Peyer's patch (tissue), 4 donors: ENCODE measurements around the gene MESP2. TPM values are rescaled to one million over a fixed set of nuclear protein-coding genes. Genes with fewer than 3 reads are reported as not detected.

Experiments used
- DNase-seq, 3 donors: peaks; one replicate each; pipeline ENCODE4 v3.0.0-alpha.2; 2017 to 2019
- H3K27ac ChIP-seq, 4 donors: fragments of 200-600 bp; sonication (generic); one replicate each; pipeline ENCODE4 v1.5.1; 2016 to 2019
- H3K27me3 ChIP-seq, 2 donors: fragments of 200-600 bp; sonication (generic); one replicate each; pipeline ENCODE4 v1.5.1; 2019
- H3K36me3 ChIP-seq, 3 donors: fragments of 200-600 bp; sonication (generic); one replicate each; pipeline ENCODE4 v1.5.1; 2016 to 2019
- H3K4me1 ChIP-seq, 4 donors: fragments of 200-600 bp; sonication (generic); one replicate each; pipeline ENCODE4 v1.5.1; 2016 to 2019
- H3K4me3 ChIP-seq, 4 donors: fragments of 200-600 bp; sonication (generic); 1 replicate in 3 of 4; 2 replicates in 1 of 4; pipeline ENCODE4 v1.5.1; 2016 to 2019; ENCODE audit warnings: mild to moderate bottlenecking in 1 of 4
- H3K9me3 ChIP-seq, 4 donors: fragments of 200-600 bp; sonication (generic); one replicate each; pipeline ENCODE4 v1.5.1; 2016 to 2019; ENCODE audit warnings: mild to moderate bottlenecking in 1 of 4
- POLR2A ChIP-seq, 2 donors: fragments of 450-650 bp; IDR thresholded peaks; one replicate each; pipeline ENCODE4 v1.5.1; 2017; ENCODE audit warnings: antibody characterized with exemption in 2 of 2, mild to moderate bottlenecking in 2 of 2, moderate library complexity in 2 of 2
- total RNA-seq, 4 donors: library from RNA; depleted of rRNA; stranded (reverse); fragments of >200 nt; gene quantifications; one replicate each; pipeline ENCODE4 v1.1.0, GENCODE V29; 2016
- TF ChIP-seq, protein P1 (sequence below), 6 experiments: fragments of 450-650 bp in 4 of 6; fragments of 200-600 bp in 2 of 6; sonication (generic) in 1 of 6; IDR thresholded peaks; one replicate each; pipeline ENCODE4 v1.5.1; 2017 to 2019; ENCODE audit warnings: antibody characterized with exemption in 6 of 6, mild to moderate bottlenecking in 3 of 6, moderate library complexity in 1 of 6

Gene MESP2
- total RNA-seq, 4 donors from 2014 or later, result not detected

DNA sequence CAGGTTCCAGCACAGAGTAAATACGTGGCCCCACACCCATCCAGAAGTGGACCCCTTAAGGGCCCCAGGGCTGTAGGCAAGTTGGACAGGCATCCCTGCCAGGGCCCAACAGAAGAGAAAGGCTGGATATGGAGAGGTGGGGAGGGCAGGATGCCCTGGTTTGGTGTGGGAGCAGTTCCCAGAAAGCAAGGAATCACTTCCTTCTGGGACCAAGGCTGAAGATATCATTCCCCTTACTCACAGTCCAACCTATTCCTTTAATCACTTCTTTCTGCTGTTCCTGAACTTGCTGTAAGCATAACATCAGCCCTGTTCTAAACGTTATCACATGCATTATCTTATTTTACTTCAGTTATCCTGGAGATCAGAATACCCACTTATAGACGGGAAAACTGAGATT, 6.1 kb upstream of the MESP2 start:
- H3K27me3 ChIP-seq, result no peaks in the 10 kb centered on the region
- no peaks in the 10 kb centered on the region for H3K9me3 ChIP-seq
- no peak overlapping the region for H3K27ac ChIP-seq
- TF ChIP-seq, protein P1, sequence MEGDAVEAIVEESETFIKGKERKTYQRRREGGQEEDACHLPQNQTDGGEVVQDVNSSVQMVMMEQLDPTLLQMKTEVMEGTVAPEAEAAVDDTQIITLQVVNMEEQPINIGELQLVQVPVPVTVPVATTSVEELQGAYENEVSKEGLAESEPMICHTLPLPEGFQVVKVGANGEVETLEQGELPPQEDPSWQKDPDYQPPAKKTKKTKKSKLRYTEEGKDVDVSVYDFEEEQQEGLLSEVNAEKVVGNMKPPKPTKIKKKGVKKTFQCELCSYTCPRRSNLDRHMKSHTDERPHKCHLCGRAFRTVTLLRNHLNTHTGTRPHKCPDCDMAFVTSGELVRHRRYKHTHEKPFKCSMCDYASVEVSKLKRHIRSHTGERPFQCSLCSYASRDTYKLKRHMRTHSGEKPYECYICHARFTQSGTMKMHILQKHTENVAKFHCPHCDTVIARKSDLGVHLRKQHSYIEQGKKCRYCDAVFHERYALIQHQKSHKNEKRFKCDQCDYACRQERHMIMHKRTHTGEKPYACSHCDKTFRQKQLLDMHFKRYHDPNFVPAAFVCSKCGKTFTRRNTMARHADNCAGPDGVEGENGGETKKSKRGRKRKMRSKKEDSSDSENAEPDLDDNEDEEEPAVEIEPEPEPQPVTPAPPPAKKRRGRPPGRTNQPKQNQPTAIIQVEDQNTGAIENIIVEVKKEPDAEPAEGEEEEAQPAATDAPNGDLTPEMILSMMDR (IDR thresholded peaks at IDR 0.05), result no peak
- no peak for TF ChIP-seq POLR2A (IDR thresholded peaks at IDR 0.05)
- no peak overlapping the region for H3K4me3 ChIP-seq
- H3K4me1 ChIP-seq, result peaks cover 0 to 11% (median 2%) of the 10 kb centered on the region in 4 donors
- DNase-seq, result no peak
- no peaks in the 10 kb centered on the region for H3K36me3 ChIP-seq

GRCh38 chr15:89772932-89773583, 3.1 kb upstream of the MESP2 start:
- Histone ChIP-seq H3K4me3 (no peak overlapping the region), H3K9me3 (no peaks in the 10 kb centered on the region), H3K27me3 (no peaks in the 10 kb centered on the region), H3K4me1 (peaks cover 0 to 16% (median 7%) of the 10 kb centered on the region in 4 donors), H3K36me3 (no peaks in the 10 kb centered on the region), H3K27ac (no peak overlapping the region)
- DNase-seq, result no peak
- TF ChIP-seq POLR2A (IDR thresholded peaks at IDR 0.05), result no peak
- TF ChIP-seq, protein P1 (IDR thresholded peaks at IDR 0.05), result peak in 4 of 6 experiments; percentile 11 to 53 (median 50)

GRCh38 chr15:89774492-89774891, 1.6 kb upstream of the MESP2 start:
- Histone ChIP-seq H3K27me3 (no peaks in the 10 kb centered on the region), H3K27ac (no peak overlapping the region), H3K36me3 (no peaks in the 10 kb centered on the region), H3K4me1 (peaks cover 0 to 13% (median 7%) of the 10 kb centered on the region in 4 donors), H3K9me3 (no peaks in the 10 kb centered on the region), H3K4me3 (no peak overlapping the region)
- no peak for TF ChIP-seq POLR2A (IDR thresholded peaks at IDR 0.05)
- TF ChIP-seq, protein P1 (IDR thresholded peaks at IDR 0.05), result no peak
- DNase-seq, result no peak

DNA sequence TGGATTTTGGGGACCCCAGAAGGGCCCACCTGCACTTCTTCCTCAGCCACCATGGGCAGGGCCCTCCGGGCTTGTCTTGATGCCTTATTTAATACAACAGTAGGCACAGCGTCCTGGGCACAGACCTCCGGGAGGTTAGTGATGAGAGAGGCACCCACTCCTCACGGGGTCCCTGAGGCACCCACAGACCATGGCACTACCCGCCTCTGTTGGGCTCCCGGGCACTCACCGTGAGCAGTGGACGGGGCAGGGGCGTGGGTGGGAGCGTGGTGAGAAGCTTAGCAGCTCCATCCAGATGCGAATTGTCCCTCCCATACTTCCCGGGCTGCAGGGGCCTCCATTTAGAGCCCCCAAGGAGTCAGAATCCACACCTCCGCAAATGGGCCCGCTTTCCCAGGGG, 317 bp upstream of the MESP2 start:
- Histone ChIP-seq H3K4me1 (peaks cover 0 to 17% (median 7%) of the 10 kb centered on the region in 4 donors), H3K4me3 (peak overlapping the region in 3 of 4 donors; percentile 42 to 53 (median 52)), H3K27me3 (no peaks in the 10 kb centered on the region), H3K9me3 (no peaks in the 10 kb centered on the region), H3K27ac (no peak overlapping the region), H3K36me3 (no peaks in the 10 kb centered on the region)
- DNase-seq, result no peak
- TF ChIP-seq POLR2A (IDR thresholded peaks at IDR 0.05), result no peak
- TF ChIP-seq, protein P1 (IDR thresholded peaks at IDR 0.05), result no peak

GRCh38 chr15:89777073-89777751, 1.1 kb downstream of the MESP2 start:
- peak overlapping the region in 2 of 4 donors; percentile 42 to 52 for H3K4me3 ChIP-seq
- TF ChIP-seq, protein P1 (IDR thresholded peaks at IDR 0.05), result no peak
- no peak for TF ChIP-seq POLR2A (IDR thresholded peaks at IDR 0.05)
- H3K27ac ChIP-seq, result no peak overlapping the region
- H3K4me1 ChIP-seq, result peaks cover 2 to 28% (median 9%) of the 10 kb centered on the region in 4 donors
- no peaks in the 10 kb centered on the region for H3K9me3 ChIP-seq
- no peak for DNase-seq
- no peaks in the 10 kb centered on the region for H3K27me3 ChIP-seq
- no peaks in the 10 kb centered on the region for H3K36me3 ChIP-seq
